NCI-H345 treated with DMSO at 0.1 percent for 48 hours (cell line): ENCODE results near the gene XPO1.

ENCODE experiments used
- DNase-seq: peaks from one replicate; lab custom pipeline; 2025; ENCODE audit not compliant: unreplicated experiment; lab: John Stamatoyannopoulos, UW

Gene XPO1

DNA sequence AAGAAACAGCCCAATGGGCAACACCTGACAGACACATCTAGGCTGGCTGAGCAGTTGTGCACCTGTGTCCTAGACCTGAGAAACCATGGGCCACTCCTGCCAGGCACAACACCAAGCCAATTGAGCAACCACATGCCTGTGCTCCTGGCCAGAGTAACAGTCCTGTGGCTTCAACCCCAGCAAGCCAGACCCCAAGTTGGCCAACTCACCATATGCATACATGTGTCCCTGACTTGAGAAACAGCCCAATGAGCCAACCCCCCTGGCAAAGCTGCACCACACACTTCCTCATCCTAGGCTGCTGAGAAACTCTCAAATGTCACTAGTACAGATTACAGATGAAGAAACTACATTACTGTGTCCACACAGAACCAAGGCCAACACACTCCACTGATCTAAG lies 103.8 kb downstream of the XPO1 start:
- no peak for DNase-seq

DNA sequence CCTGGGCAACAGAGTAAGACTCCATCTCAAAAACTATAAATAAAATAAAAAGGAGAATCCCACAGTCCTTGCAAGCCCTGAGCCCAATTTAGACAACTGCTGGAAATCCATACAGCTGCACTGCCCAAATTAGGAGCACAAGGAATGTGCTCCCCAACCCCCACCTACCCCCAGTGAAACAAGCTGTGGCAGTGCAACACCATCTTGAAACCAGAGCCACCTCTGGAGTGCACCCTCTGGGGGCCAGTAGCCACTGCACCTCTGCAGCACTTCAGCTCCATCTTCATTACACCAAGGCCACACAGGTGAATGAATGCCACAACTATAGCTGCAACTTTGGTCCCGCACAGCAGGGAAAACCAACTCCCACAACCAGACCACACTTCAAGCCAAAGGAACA lies 104.5 kb downstream of the XPO1 start:
- no peak for DNase-seq

- no peak for DNase-seq
Measured at GRCh38 chr2:61432990-61433389, 105.2 kb downstream of the XPO1 start.

DNA sequence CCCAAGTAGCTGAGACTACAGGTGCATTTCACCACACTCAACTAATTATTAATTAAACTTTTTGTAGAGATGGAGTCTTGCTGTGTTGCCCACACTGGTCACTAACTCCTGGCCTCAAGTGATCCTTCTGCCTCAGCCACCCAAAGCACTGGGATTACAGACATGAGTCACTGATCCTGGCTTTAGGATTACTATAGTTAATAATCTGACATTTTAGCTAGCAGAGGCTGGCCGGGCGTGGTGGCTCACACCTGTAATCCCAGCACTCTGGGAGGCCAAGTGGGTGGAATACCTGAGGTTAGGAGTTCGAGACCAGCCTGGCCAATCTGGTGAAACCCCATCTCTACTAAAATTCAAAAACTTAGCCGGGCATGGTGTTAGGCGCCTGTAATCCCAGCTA lies 106.8 kb downstream of the XPO1 start:
- DNase-seq = no peak
